Measurements from ENCODE around the gene PAPSS1.
"Not testable (repeated sequence)": the region's sequence is repeated elsewhere in the genome, so short reads cannot be mapped to it uniquely, and the experiment has no call there.

Gene PAPSS1

GRCh38 chr4:107719922-107720722 lies at the start of gene PAPSS1:
TSS of gene PAPSS1 (minus strand) at chr4:107720234. CDS start at chr4:107720179, 55 bp downstream.
- peak; percentile 71 for DNase-seq (ENCODE audit: low spot score)

DNA sequence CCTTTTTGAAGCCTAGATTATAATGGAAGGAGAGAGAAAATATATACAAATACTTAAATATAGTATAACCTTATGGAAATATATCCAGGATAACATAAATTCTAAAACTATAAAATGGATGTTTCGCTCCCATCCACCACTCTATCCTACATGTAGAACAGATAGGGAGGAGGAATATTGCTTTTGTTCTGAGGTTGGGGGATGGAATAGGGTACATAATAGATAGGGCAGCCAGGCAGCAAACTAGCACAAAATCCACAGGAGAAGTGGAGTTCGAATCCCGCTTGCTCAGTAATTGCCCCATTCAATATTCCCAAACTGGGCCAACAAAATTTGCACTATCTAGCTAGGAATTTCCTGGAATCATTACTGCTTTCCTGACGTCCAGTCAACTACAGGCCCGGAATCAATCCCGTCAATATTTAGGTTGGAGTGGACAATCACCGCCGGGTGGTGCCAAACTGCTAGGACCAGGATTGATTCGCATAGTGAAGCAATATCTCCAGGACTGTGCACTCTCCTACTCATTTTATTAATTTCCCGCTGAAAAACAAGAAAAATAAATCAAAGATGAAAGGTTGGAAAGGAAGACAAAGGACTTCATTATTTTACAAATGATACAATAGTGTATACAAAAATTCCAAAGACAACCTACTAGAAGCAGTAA lies 40.4 kb upstream of the PAPSS1 start:
- DNase-seq (ENCODE audit: low spot score), result no peak

DNA sequence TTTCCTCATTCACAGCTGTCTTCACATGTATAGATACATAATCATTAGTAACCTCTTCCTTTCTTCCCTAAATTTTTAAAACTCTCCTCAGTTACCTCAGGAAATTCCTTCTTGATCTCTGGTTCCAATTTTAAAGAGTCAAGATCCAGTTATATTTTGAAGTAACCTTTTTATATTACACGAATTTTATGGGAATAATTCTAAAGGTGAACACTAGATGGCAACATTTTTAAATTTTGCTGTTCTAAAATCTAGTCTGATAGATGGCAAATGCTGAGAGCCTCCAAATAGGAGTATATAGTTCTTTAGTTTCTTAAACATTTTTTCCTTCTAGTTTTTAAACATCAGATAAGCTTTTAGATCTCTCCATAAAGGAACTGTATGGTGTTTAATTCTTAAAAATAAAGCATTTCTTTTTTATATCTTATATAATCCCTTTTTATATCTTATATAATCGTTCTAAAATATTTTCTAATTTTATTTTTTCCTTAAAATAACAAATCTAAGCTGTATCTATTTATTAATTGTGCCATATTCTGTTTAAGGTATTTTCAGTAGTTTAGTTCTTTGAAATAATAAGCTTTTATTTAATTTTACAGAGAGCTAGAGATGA lies 37.9 kb upstream of the PAPSS1 start:
- DNase-seq (ENCODE audit: low spot score), result peak; percentile 7

- no peak for DNase-seq (ENCODE audit: low spot score)
These were observed 37.2 kb upstream of the PAPSS1 start for GRCh38 chr4:107757283-107757682.

DNA sequence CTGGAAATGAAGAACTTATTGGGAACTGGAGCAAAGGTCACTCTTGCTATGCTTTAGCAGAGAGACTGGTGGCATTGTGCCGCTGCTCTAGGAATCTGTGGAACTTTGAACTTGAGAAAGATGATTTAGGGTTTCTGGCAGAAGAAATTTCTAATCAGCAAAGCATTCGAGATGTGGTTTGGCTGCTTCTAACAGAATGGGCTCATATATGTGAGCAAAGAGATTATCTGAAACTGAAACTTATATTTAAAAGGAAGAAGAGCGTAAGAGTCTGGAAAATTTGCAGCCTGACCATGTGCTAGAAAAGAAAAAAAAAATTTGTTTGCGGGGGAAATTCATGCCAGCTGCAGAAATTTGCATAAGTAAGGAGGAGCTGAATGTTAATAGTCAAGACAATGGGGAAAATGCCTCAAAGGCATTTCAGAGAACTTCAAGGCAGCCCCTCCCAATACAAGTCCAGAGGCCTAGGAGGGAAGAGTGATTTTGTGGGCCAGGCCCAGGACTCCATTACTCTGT lies 35.9 kb upstream of the PAPSS1 start:
- DNase-seq (ENCODE audit: low spot score), result no peak

GRCh38 chr4:107751670-107752069 lies 31.6 kb upstream of the PAPSS1 start:
- DNase-seq (ENCODE audit: low spot score), result no peak

GRCh38 chr4:107747748-107748486 lies 27.9 kb upstream of the PAPSS1 start:
- no peak for DNase-seq (ENCODE audit: low spot score)

DNA sequence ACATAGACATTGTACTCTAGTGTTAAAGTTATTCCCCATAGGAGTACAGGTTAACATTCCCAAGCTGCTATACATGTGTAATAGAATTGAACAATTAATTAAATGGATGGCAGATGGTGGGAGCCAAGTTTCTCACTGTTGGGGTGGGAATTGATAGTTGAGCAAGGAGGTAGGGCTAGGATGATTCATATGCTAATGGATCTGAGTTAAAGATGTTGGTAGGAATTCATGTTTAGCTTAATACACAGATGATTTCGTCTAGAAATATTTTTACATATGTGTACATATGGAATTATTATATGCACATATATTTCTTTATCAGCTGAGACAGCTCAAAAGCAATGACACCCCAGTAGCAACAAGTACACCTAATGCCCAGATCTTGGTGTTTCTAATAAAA lies 26.1 kb upstream of the PAPSS1 start:
- DNase-seq (ENCODE audit: low spot score), result no peak

DNA sequence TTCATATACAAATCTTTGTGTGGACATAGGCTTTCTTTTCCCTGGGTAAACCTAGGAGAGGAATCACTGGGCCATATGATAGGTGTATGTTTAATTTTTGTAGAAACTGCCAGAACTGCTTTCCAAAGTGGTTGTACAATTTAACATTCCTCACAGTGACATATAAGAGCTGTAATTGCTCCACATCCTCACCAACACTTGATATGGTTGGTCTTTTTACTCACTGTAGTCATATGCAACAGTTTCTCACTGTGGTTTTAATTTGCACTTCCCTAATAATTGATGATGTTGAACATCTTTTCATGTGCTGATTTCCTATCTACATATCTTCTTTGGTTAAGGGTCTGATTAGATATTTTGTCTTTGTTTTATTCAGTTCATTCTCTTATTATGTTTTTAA lies 24.5 kb upstream of the PAPSS1 start:
- no peak for DNase-seq (ENCODE audit: low spot score)

GRCh38 chr4:107743532-107743931 lies 23.5 kb upstream of the PAPSS1 start:
- no peak for DNase-seq (ENCODE audit: low spot score)

GRCh38 chr4:107742791-107743190 lies 22.8 kb upstream of the PAPSS1 start:
- no peak for DNase-seq (ENCODE audit: low spot score)

GRCh38 chr4:107742196-107742595 lies 22.2 kb upstream of the PAPSS1 start:
- DNase-seq (ENCODE audit: low spot score), result no peak

GRCh38 chr4:107740950-107741701 lies 21.1 kb upstream of the PAPSS1 start:
- DNase-seq (ENCODE audit: low spot score), result no peak

DNA sequence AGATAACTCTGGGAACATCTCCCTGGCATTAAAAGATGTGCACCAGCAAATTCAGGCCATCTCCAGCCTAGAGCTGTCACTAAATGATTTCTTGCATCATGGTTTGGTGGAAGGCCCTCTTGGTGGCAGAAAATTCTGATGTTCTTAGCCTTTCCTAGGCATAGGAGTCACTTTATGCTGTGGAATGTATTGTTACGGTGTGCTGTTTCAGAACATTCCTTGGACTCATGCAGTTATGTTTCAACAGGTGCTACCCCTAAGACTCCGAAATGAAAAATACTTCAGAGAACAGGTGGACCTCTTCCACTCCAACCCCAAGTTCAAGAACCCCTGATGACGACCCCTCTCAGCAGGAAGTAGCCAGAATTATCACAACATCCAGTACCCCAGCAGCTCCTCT lies 20.3 kb upstream of the PAPSS1 start:
- DNase-seq (ENCODE audit: low spot score), result no peak

GRCh38 chr4:107737450-107737849 lies 17.4 kb upstream of the PAPSS1 start:
- no peak for DNase-seq (ENCODE audit: low spot score)

GRCh38 chr4:107736924-107737448 lies 17.0 kb upstream of the PAPSS1 start:
- DNase-seq (ENCODE audit: low spot score), result peak; percentile 28

DNA sequence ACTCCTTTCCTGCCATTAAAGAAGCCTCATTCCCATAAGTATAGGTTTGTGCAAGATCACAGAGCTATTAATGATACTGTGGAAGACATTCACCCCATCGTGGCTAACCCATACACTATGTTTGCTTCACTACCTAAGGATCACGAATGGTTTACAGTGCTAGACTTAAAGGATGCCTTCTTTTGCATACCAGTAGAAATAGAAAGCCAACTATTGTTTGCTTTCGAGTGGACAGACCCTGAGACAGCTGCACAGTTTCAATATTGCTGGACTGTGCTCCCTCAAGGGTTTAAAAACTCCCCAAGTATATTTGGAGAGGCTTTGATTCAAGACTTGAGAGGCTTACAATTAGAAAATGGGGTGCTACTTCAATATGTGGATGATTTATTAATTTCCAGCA lies 16.0 kb upstream of the PAPSS1 start:
- no peak for DNase-seq (ENCODE audit: low spot score)

DNA sequence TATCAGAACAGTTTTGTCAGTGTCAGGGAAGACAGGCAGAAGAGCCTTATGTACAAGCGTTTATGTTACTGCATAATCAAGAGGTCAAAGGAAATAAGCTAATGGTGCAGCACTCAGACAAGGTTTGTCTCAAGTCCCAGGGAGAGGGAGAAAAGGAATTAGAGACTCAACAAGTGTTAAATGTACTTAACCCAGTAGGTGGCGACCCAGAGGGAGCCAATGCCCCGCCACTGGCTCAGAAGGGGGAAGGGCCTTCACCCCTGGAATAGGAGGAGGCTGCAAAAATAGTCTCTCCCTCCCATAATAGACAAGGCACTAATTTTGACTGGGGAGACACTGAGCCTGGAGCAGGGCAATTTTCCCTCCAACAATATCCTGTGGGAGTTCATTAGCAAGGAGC lies 14.1 kb upstream of the PAPSS1 start:
- no peak for DNase-seq (ENCODE audit: low spot score)

- no peak for DNase-seq (ENCODE audit: low spot score)
These were observed 13.4 kb upstream of the PAPSS1 start for GRCh38 chr4:107733431-107733925.

DNA sequence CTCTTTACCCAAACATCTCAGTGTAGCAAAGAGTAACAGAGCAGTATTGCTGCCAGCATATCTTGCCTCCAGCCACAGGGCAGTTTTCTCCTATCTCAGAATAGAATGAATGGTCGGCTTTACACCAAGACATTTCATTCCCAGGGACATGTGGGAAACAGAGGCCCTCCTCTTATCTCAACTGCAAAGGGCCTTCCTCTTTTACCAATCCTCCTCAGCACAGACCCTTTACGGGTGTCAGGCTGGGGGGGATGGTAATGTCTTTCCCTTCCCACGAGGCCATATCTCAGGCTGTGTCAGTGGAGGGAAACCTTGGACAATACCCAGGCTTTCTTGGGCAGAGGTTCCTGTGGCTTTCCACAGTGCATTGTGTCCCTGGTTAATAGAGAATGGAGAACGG lies 9.0 kb upstream of the PAPSS1 start:
- not testable (repeated sequence) for DNase-seq (ENCODE audit: low spot score)
